Mammary microvascular endothelial cell (primary cell): ENCODE data around the gene MGAT4A. TPM values are rescaled to one million over a fixed set of nuclear protein-coding genes. Genes with fewer than 3 reads are reported as not detected.

Experiments used
- total RNA-seq: library from RNA; depleted of rRNA; stranded (reverse); fragments of >200 nt; gene quantifications from 2 replicates; pipeline ENCODE4 v1.2.3, GENCODE V29; 2015

The MGAT4A gene
- total RNA-seq = 49.2 and 68.6 TPM in 2 replicates

GRCh38 chr2:98731041-98731893 lies at the start of gene MGAT4A:
TSS of gene MGAT4A (minus strand) at chr2:98731132. CDS start at chr2:98726332, 4,800 bp downstream.

GRCh38 chr2:98608116-98608961 lies 122.6 kb downstream of the MGAT4A start, which contains the start of the genes COA5 and UNC50:
TSS of gene COA5 (minus strand) at chr2:98608512. CDS start at chr2:98608405, 107 bp downstream.
TSS of gene UNC50 (plus strand) at chr2:98608589. CDS start at chr2:98609760, 1,171 bp downstream.

Other genes with a start within 250 kb of the MGAT4A start
- gene COA5, start 122.6 kb downstream of the MGAT4A start, total RNA-seq = 13.3 and 14.8 TPM in 2 replicates
- 31.5 and 35.6 TPM in 2 replicates for gene UNC50, start 122.5 kb downstream of the MGAT4A start, total RNA-seq
- gene CRACDL, start 205.1 kb upstream of the MGAT4A start, total RNA-seq = 12.0 and 13.3 TPM in 2 replicates